ENCODE results near the gene DISC1. TPM values are rescaled to one million over a fixed set of nuclear protein-coding genes. Genes with fewer than 3 reads are reported as not detected.

DISC1 gene
- total RNA-seq, 1 experiment from 2014 or later: 0.36 TPM

DNA sequence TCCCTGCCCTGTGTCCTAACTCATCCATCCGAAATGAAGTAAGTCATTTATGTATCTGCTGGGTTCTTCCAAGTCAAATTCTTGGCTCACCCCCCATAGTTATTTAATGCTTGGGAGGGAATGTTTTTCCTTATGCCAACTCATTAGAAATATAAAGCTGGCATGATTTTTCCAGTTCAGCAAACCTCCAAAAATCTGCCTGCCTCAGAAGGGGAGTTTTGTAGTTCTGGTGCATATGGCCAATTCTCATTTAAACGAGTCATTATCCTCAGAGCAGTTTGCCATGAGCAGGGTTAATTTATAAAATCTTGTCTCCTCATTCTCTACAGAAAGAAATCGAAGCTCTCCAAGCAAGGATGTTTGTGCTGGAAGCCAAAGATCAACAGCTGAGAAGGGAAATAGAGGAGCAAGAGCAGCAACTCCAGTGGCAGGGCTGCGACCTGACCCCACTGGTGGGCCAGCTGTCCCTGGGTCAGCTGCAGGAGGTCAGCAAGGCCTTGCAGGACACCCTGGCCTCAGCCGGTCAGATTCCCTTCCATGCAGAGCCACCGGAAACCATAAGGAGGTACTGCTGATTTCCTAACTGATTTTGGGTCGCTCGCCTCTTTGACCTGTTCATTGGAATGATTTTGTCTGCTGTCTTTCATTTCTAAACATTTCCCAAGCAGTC is 144.1 kb downstream of the DISC1 start:
- H3K36me3 ChIP-seq (ENCODE audit: control insufficient read depth, insufficient read depth, low read length): no peaks in the 10 kb centered on the region
- H3K27me3 ChIP-seq (ENCODE audit: control insufficient read depth, insufficient read depth, low read length): no peaks in the 10 kb centered on the region
- no peaks in the 10 kb centered on the region for H3K9me3 ChIP-seq (ENCODE audit: control insufficient read depth, insufficient read depth, low read depth, low read length)
- TF ChIP-seq CTCF (IDR thresholded peaks at IDR 0.05) (no peak), SIN3A (IDR thresholded peaks at IDR 0.05; ENCODE audit: borderline replicate concordance, insufficient read depth, low read depth, low read length) (no peak), TCF7L2 (IDR thresholded peaks at IDR 0.05; ENCODE audit: low read depth, low read length) (no peak), POLR2AphosphoS5 (IDR thresholded peaks at IDR 0.05; ENCODE audit: low read depth, low read length) (no peak)
- TF ChIP-seq, protein P1, sequence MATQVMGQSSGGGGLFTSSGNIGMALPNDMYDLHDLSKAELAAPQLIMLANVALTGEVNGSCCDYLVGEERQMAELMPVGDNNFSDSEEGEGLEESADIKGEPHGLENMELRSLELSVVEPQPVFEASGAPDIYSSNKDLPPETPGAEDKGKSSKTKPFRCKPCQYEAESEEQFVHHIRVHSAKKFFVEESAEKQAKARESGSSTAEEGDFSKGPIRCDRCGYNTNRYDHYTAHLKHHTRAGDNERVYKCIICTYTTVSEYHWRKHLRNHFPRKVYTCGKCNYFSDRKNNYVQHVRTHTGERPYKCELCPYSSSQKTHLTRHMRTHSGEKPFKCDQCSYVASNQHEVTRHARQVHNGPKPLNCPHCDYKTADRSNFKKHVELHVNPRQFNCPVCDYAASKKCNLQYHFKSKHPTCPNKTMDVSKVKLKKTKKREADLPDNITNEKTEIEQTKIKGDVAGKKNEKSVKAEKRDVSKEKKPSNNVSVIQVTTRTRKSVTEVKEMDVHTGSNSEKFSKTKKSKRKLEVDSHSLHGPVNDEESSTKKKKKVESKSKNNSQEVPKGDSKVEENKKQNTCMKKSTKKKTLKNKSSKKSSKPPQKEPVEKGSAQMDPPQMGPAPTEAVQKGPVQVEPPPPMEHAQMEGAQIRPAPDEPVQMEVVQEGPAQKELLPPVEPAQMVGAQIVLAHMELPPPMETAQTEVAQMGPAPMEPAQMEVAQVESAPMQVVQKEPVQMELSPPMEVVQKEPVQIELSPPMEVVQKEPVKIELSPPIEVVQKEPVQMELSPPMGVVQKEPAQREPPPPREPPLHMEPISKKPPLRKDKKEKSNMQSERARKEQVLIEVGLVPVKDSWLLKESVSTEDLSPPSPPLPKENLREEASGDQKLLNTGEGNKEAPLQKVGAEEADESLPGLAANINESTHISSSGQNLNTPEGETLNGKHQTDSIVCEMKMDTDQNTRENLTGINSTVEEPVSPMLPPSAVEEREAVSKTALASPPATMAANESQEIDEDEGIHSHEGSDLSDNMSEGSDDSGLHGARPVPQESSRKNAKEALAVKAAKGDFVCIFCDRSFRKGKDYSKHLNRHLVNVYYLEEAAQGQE (IDR thresholded peaks at IDR 0.05; ENCODE audit: insufficient read depth in 1 of 2, low read depth in 2 of 2, low read length in 1 of 2): no peak
- no peak overlapping the region for H3K27ac ChIP-seq (ENCODE audit: low read length)
- intact Hi-C loops (cut with micrococcal nuclease; ENCODE audit: unreplicated experiment): no loop called here
- POLR2A ChIA-PET: no interaction called here
- DNase-seq (ENCODE audit: low read depth, low spot score): no peak
- BruUV-seq (replicated peaks): no TSS peak
- no peak overlapping the region for H3K4me3 ChIP-seq (ENCODE audit: low read depth in 2 of 2, low read length in 2 of 2)
- H3K4me1 ChIP-seq (ENCODE audit: control insufficient read depth, insufficient read depth, low read length): no peaks in the 10 kb centered on the region
- CTCF ChIA-PET: no interaction called here
- in situ Hi-C loops (cut with HindIII; ENCODE audit: low pct_unique_long_range_greater_than_20kb, low sequenced_read_pairs): no loop called here
- ATAC-seq: no peak

GRCh38 chr1:231774719-231775335 is 148.2 kb downstream of the DISC1 start:
- in situ Hi-C loops (cut with HindIII; ENCODE audit: low pct_unique_long_range_greater_than_20kb, low sequenced_read_pairs): no loop called here
- no peak for TF ChIP-seq SIN3A (IDR thresholded peaks at IDR 0.05; ENCODE audit: borderline replicate concordance, insufficient read depth, low read depth, low read length)
- TF ChIP-seq TCF7L2 (IDR thresholded peaks at IDR 0.05; ENCODE audit: low read depth, low read length): no peak
- TF ChIP-seq POLR2AphosphoS5 (IDR thresholded peaks at IDR 0.05; ENCODE audit: low read depth, low read length): no peak
- TF ChIP-seq, protein P1 (IDR thresholded peaks at IDR 0.05; ENCODE audit: insufficient read depth in 1 of 2, low read depth in 2 of 2, low read length in 1 of 2): no peak
- no peak for TF ChIP-seq CTCF (IDR thresholded peaks at IDR 0.05)
- Histone ChIP-seq H3K27me3 (ENCODE audit: control insufficient read depth, insufficient read depth, low read length) (no peaks in the 10 kb centered on the region), H3K4me3 (ENCODE audit: low read depth in 2 of 2, low read length in 2 of 2) (no peak overlapping the region), H3K27ac (ENCODE audit: low read length) (no peak overlapping the region), H3K9me3 (ENCODE audit: control insufficient read depth, insufficient read depth, low read depth, low read length) (no peaks in the 10 kb centered on the region), H3K36me3 (ENCODE audit: control insufficient read depth, insufficient read depth, low read length) (no peaks in the 10 kb centered on the region), H3K4me1 (ENCODE audit: control insufficient read depth, insufficient read depth, low read length) (no peaks in the 10 kb centered on the region)
- BruUV-seq (replicated peaks): no TSS peak
- intact Hi-C loops (cut with micrococcal nuclease; ENCODE audit: unreplicated experiment): no loop called here
- CTCF ChIA-PET: no interaction called here
- DNase-seq (ENCODE audit: low read depth, low spot score) (no peak), ATAC-seq (no peak)
- POLR2A ChIA-PET: no interaction called here
